ENCODE data around the gene ULK4. TPM values are rescaled to one million over a fixed set of nuclear protein-coding genes. Genes with fewer than 3 reads are reported as not detected.
"Not testable (repeated sequence)": the region's sequence is repeated elsewhere in the genome, so short reads cannot be mapped to it uniquely, and the experiment has no call there.

Gene ULK4
- total and polyA plus RNA-seq, 12 donors: 1.6 to 24.5 (median 6.9) TPM

DNA sequence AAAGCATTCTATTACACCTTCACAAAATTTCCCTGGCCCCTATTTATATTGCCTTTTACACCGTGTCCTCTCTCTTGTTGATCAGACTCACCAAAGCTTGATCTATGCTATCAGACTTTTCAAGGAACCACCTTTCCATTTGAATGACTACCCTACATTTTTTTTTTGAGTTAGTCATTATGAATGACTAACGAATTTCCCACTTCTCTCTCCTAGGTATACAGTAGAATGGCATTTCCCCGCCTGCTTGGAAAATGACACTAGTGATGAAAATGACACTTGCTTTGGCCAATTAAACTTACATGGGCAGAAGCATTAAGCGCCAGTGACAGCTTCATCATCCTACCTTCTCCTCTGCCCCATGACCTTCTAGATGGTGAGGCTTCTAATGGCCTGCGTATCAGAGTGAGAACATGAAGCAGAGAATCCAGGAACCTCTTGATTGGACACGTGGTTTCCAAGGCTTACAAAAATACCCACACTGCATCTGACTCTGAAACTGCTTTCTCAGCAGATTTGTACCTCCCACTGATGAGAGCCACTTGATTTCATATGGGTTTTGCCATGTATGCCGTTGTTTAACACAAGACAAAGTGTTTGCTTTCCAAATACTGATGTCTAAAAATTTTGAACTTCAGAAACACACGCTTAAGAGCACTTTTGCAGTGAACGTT, 392.1 kb downstream of the ULK4 start:
- Histone ChIP-seq H3K4me3 (no peak overlapping the region), H3K4me1 (replicated peaks in 1 of 2) (no peaks in the 10 kb centered on the region), H3K27ac (no peak overlapping the region), H3K36me3 (replicated peaks in 1 of 2) (no peaks in the 10 kb centered on the region), H3K27me3 (no peaks in the 10 kb centered on the region), H3K9me3 (replicated peaks in 1 of 3) (no peaks in the 10 kb centered on the region)
- no peak for DNase-seq
- TF ChIP-seq POLR2A (IDR thresholded peaks at IDR 0.05) (no peak), CTCF (IDR thresholded peaks at IDR 0.05) (no peak)
- 88 to 93% (median 89%) methylated on average over 9 of the region's 9 CpGs for WGBS, 4 donors
- intact Hi-C loops (cut with DNase I): no loop called here

DNA sequence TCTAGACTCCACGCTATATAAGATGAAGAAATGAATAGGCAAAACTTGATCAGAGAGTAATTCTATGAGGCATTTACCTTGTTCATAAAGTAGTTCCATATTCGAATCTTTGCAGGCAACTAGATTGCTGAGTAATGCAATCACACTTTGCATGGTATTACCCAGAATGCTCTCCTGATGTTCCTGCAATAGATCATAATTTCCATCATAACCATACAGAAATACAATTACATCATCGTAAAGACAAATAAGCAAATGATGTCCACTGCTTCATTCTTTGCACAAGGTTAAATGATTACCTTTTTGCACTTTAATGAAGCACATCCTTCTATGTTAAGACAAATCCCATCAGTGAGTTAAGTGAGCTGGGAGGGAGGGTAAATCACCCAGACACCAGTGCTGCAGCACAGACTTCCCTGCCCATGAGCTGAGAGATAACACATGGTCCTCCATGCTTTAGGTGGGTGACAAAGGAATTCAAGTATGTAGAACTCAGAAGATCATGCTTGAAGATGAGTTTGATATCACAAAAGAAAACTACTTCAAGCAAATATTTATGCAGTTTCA, 395.9 kb downstream of the ULK4 start:
- H3K4me3 ChIP-seq: no peak overlapping the region
- intact Hi-C loops (cut with DNase I): no loop called here
- no peak overlapping the region for H3K27ac ChIP-seq
- no peaks in the 10 kb centered on the region for H3K4me1 ChIP-seq (replicated peaks in 1 of 2)
- TF ChIP-seq CTCF (IDR thresholded peaks at IDR 0.05) (no peak), POLR2A (IDR thresholded peaks at IDR 0.05) (no peak)
- DNase-seq: no peak
- no peaks in the 10 kb centered on the region for H3K36me3 ChIP-seq (replicated peaks in 1 of 2)
- 87 to 95% (median 92%) methylated on average over 3 of the region's 3 CpGs for WGBS, 4 donors
- no peaks in the 10 kb centered on the region for H3K9me3 ChIP-seq (replicated peaks in 1 of 3)
- no peaks in the 10 kb centered on the region for H3K27me3 ChIP-seq

- no peaks in the 10 kb centered on the region for H3K9me3 ChIP-seq (replicated peaks in 1 of 3)
- 93 to 97% (median 96%) methylated on average over 5 of the region's 5 CpGs for WGBS, 4 donors
- TF ChIP-seq POLR2A (IDR thresholded peaks at IDR 0.05) (no peak), CTCF (IDR thresholded peaks at IDR 0.05) (no peak)
- no peak overlapping the region for H3K4me3 ChIP-seq
- no peaks in the 10 kb centered on the region for H3K4me1 ChIP-seq (replicated peaks in 1 of 2)
- DNase-seq: no peak
- intact Hi-C loops (cut with DNase I): no loop called here
- H3K36me3 ChIP-seq (replicated peaks in 1 of 2): no peaks in the 10 kb centered on the region
- H3K27ac ChIP-seq: no peak overlapping the region
- H3K27me3 ChIP-seq: no peaks in the 10 kb centered on the region
Measured at GRCh38 chr3:41565003-41565402, 396.9 kb downstream of the ULK4 start.

- H3K4me1 ChIP-seq (replicated peaks in 1 of 2); H3K27ac ChIP-seq; DNase-seq; H3K9me3 ChIP-seq (replicated peaks in 1 of 3); intact Hi-C loops (cut with DNase I); H3K27me3 ChIP-seq; H3K4me3 ChIP-seq; H3K36me3 ChIP-seq (replicated peaks in 1 of 2): not testable (repeated sequence)
- WGBS, 4 donors: 92 to 95% (median 94%) methylated on average over 5 of the region's 5 CpGs
Measured at GRCh38 chr3:41556245-41556644, 405.7 kb downstream of the ULK4 start.

DNA sequence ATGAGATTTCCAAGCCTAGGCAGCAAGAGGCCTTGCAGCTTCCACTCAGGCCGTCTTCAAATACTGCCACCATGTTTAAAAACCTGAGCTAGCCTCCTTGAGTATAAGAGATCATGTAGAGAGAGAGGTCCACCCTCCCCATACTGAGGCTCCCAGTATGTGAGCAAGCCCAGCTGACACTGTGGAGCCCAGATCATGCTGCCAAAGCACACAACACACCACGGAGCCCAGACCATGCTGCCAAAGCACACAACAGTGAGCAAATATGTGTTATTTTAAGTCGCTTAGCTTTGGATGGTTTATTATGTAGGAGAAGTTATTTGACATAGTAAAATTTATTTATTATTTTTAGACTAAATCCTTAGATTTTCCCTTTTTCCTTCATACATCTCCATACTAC, 428.9 kb downstream of the ULK4 start:
- TF ChIP-seq CTCF (IDR thresholded peaks at IDR 0.05) (no peak), POLR2A (IDR thresholded peaks at IDR 0.05) (no peak)
- Histone ChIP-seq H3K27ac (no peak overlapping the region), H3K36me3 (replicated peaks in 1 of 2) (no peaks in the 10 kb centered on the region), H3K4me3 (no peak overlapping the region), H3K9me3 (replicated peaks in 1 of 3) (no peaks in the 10 kb centered on the region), H3K4me1 (replicated peaks in 1 of 2) (no peaks in the 10 kb centered on the region), H3K27me3 (no peaks in the 10 kb centered on the region)
- intact Hi-C loops (cut with DNase I): no loop called here
- no peak for DNase-seq
- 66 to 81% (median 79%) methylated on average over 3 of the region's 3 CpGs for WGBS, 4 donors
